ENCODE results near the gene GORAB.

The GORAB gene

GRCh38 chr1:170533298-170533697 lies 1.3 kb downstream of the GORAB start:
- Histone ChIP-seq H3K9me3 (ENCODE audit: control insufficient read depth, insufficient read depth, low read length) (no peaks in the 10 kb centered on the region), H3K4me3 (ENCODE audit: low read length) (peak overlapping the region; percentile 79), H3K4me2 (ENCODE audit: low read length) (peak overlapping the region; percentile 72), H3K9me2 (replicated peaks; ENCODE audit: control insufficient read depth, low read length) (no peaks in the 10 kb centered on the region), H3K27ac (ENCODE audit: low read depth, low read length) (no peak overlapping the region), H3K79me2 (ENCODE audit: control insufficient read depth, low read length) (peaks cover 56% of the 10 kb centered on the region), H4K20me1 (ENCODE audit: control insufficient read depth, insufficient read depth, low read depth, low read length) (no peaks in the 10 kb centered on the region), H3K4me1 (ENCODE audit: control insufficient read depth, low read length) (peaks cover 15% of the 10 kb centered on the region), H3K36me3 (ENCODE audit: control insufficient read depth, low read length) (peaks cover 21% of the 10 kb centered on the region), H3F3A (ENCODE audit: control insufficient read depth, insufficient read depth) (no peaks in the 10 kb centered on the region), H3K27me3 (ENCODE audit: control insufficient read depth, low read length) (no peaks in the 10 kb centered on the region)
- no peak for TF ChIP-seq CTCF (IDR thresholded peaks at IDR 0.05; ENCODE audit: low read depth, low read length, poor library complexity, severe bottlenecking)
- no peak for TF ChIP-seq EZH2phosphoT487 (IDR thresholded peaks at IDR 0.05; ENCODE audit: borderline replicate concordance, low read length)

DNA sequence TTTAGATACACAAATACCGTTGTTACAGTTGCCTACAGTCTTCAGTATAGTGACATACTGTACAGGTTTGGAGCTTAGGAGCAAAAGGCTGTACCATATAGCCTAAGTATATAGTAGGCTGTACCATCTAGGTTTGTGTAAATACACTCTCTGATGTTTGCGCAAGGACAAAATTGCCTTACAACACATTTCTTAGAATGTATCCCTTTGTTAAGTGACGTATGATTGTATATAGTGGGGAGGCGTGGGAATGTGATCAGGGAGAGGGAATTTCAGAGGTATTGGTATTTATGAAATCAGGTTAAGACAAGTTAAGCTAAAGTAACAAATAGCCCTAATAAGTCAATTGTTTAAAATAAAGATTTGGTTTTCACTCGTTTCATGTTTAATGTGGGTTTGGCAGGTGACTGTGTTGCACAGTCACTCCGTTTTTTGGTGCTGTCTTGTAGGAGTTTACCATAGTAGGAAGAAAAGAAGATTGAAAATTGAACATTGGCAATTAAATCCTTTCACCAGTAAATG lies 2.7 kb downstream of the GORAB start:
- Histone ChIP-seq H3K4me1 (ENCODE audit: control insufficient read depth, low read length) (peaks cover 15% of the 10 kb centered on the region), H3K79me2 (ENCODE audit: control insufficient read depth, low read length) (peaks cover 56% of the 10 kb centered on the region)

DNA sequence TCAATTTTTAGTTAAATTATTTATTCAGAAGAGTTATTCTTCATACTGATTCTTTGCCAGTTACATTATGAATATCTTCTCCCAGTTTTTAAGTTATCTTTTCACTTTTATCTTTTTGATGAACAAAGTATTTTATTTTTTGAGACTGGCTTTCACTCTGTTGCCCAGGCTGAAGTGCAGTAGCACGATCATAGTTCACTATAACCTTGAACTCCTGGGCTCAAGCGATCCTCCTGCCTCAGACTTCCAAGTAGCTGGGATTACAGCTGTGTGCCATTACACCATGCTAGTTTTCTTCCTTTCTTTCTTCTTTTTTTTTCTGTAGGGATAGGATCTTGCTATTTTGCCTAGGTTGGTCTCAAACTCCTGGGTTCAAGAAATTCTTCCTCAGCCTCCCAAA lies 3.5 kb downstream of the GORAB start:
- H3K4me1 ChIP-seq (ENCODE audit: control insufficient read depth, low read length) = peaks cover 13% of the 10 kb centered on the region
- H3K36me3 ChIP-seq (ENCODE audit: control insufficient read depth, low read length) = peaks cover 37% of the 10 kb centered on the region
- no peak overlapping the region for H3K4me2 ChIP-seq (ENCODE audit: low read length)
- no peaks in the 10 kb centered on the region for H3K27me3 ChIP-seq (ENCODE audit: control insufficient read depth, low read length)
- no peaks in the 10 kb centered on the region for H3F3A ChIP-seq (ENCODE audit: control insufficient read depth, insufficient read depth)
- H3K9me3 ChIP-seq (ENCODE audit: control insufficient read depth, insufficient read depth, low read length) = no peaks in the 10 kb centered on the region
- H3K27ac ChIP-seq (ENCODE audit: low read depth, low read length) = no peak overlapping the region
- no peaks in the 10 kb centered on the region for H4K20me1 ChIP-seq (ENCODE audit: control insufficient read depth, insufficient read depth, low read depth, low read length)
- H3K4me3 ChIP-seq (ENCODE audit: low read length) = no peak overlapping the region
- peaks cover 56% of the 10 kb centered on the region for H3K79me2 ChIP-seq (ENCODE audit: control insufficient read depth, low read length)
- H3K9me2 ChIP-seq (replicated peaks; ENCODE audit: control insufficient read depth, low read length) = no peaks in the 10 kb centered on the region
- TF ChIP-seq CTCF (IDR thresholded peaks at IDR 0.05; ENCODE audit: low read depth, low read length, poor library complexity, severe bottlenecking) (no peak), EZH2phosphoT487 (IDR thresholded peaks at IDR 0.05; ENCODE audit: borderline replicate concordance, low read length) (no peak)

More for the DNA sequence above, 2.7 kb downstream of the GORAB start:
- Histone ChIP-seq H3K27ac (ENCODE audit: low read depth, low read length) (no peak overlapping the region), H3K9me2 (replicated peaks; ENCODE audit: control insufficient read depth, low read length) (no peaks in the 10 kb centered on the region), H3K27me3 (ENCODE audit: control insufficient read depth, low read length) (no peaks in the 10 kb centered on the region), H3K4me3 (ENCODE audit: low read length) (no peak overlapping the region), H3F3A (ENCODE audit: control insufficient read depth, insufficient read depth) (no peaks in the 10 kb centered on the region), H3K4me2 (ENCODE audit: low read length) (no peak overlapping the region), H3K9me3 (ENCODE audit: control insufficient read depth, insufficient read depth, low read length) (no peaks in the 10 kb centered on the region), H3K36me3 (ENCODE audit: control insufficient read depth, low read length) (peaks cover 30% of the 10 kb centered on the region), H4K20me1 (ENCODE audit: control insufficient read depth, insufficient read depth, low read depth, low read length) (no peaks in the 10 kb centered on the region)
- TF ChIP-seq EZH2phosphoT487 (IDR thresholded peaks at IDR 0.05; ENCODE audit: borderline replicate concordance, low read length) (no peak), CTCF (IDR thresholded peaks at IDR 0.05; ENCODE audit: low read depth, low read length, poor library complexity, severe bottlenecking) (no peak)
